OCI-LY1 (cell line): ENCODE results near the gene TLR6.

Experiments
- H2AFZ ChIP-seq: fragments of 200-600 bp; sonication (generic), shearing (Covaris generic); 2 replicates; pipeline ENCODE4 v1.6.0; 2014; ENCODE audit warnings: antibody characterized with exemption, mild to moderate bottlenecking, low read length
- H3F3A ChIP-seq: fragments of 200-600 bp; sonication (generic), shearing (Covaris generic); 2 replicates; pipeline ENCODE4 v1.6.0; 2014; ENCODE audit warnings: mild to moderate bottlenecking, antibody characterized with exemption, low read length, moderate library complexity; ENCODE audit not compliant: insufficient read depth
- H3K27ac ChIP-seq: fragments of 200-600 bp; sonication (generic); 2 replicates; pipeline ENCODE4 v1.5.1; 2014; ENCODE audit warnings: low read length, mixed run types, mild to moderate bottlenecking, low read depth; ENCODE audit not compliant: poor library complexity, severe bottlenecking
- H3K27me3 ChIP-seq: fragments of 200-600 bp; sonication (generic); 2 replicates; pipeline ENCODE4 v1.6.0; 2014; ENCODE audit warnings: antibody characterized with exemption, mild to moderate bottlenecking, low read length, moderate library complexity; ENCODE audit not compliant: insufficient read depth
- H3K36me3 ChIP-seq: fragments of 200-600 bp; sonication (generic); 2 replicates; pipeline ENCODE4 v1.6.1; 2014; ENCODE audit warnings: mild to moderate bottlenecking, antibody characterized with exemption, low read length, moderate library complexity, mixed read lengths; ENCODE audit not compliant: insufficient read depth
- H3K4me1 ChIP-seq: fragments of 200-600 bp; sonication (generic); 2 replicates; pipeline ENCODE4 v1.5.1; 2014; ENCODE audit warnings: mild to moderate bottlenecking, low read length, moderate library complexity; ENCODE audit not compliant: insufficient read depth, severe bottlenecking
- H3K4me2 ChIP-seq: fragments of 200-600 bp; sonication (generic), shearing (Covaris generic); 2 replicates; pipeline ENCODE4 v1.6.1; 2014; ENCODE audit warnings: low read length
- H3K4me3 ChIP-seq: fragments of 200-600 bp; sonication (generic); 2 replicates; pipeline ENCODE4 v1.5.1; 2014; ENCODE audit warnings: low read length, low read depth, mild to moderate bottlenecking, mixed read lengths; ENCODE audit not compliant: poor library complexity, severe bottlenecking
- H3K79me2 ChIP-seq: fragments of 200-600 bp; shearing (Covaris generic); 2 replicates; pipeline ENCODE4 v1.6.1; 2016; ENCODE audit warnings: mixed run types, low read length, mixed read lengths; ENCODE audit not compliant: insufficient read depth
- H3K9ac ChIP-seq: fragments of 200-600 bp; sonication (generic), shearing (Covaris generic); 2 replicates; pipeline ENCODE4 v1.6.1; 2014; ENCODE audit warnings: mild to moderate bottlenecking, low read length, mixed read lengths
- H3K9me2 ChIP-seq: fragments of 200-600 bp; sonication (generic), shearing (Covaris generic); 2 replicates; pipeline ENCODE4 v1.6.1; 2014; ENCODE audit warnings: low read depth, mild to moderate bottlenecking, low read length, mixed read lengths
- H3K9me3 ChIP-seq: fragments of 200-600 bp; shearing (Covaris generic); 2 replicates; pipeline ENCODE4 v1.6.1; 2014; ENCODE audit warnings: low read length, mixed read lengths
- H4K20me1 ChIP-seq: fragments of 200-600 bp; sonication (generic), shearing (Covaris generic); 2 replicates; pipeline ENCODE4 v1.6.0; 2016; ENCODE audit warnings: mild to moderate bottlenecking, low read length; ENCODE audit not compliant: insufficient read depth
- CTCF ChIP-seq: fragments of 200-600 bp; sonication (generic), shearing (Covaris generic); IDR thresholded peaks from 2 replicates; pipeline ENCODE4 v1.5.1; 2017; ENCODE audit warnings: mild to moderate bottlenecking, antibody characterized with exemption, low read length, moderate library complexity, mixed read lengths
- EZH2 ChIP-seq: fragments of 200-600 bp; sonication (generic), shearing (Covaris generic); IDR thresholded peaks from 2 replicates; pipeline ENCODE4 v1.8.0; 2017; ENCODE audit warnings: borderline replicate concordance, mixed run types, mild to moderate bottlenecking, antibody characterized with exemption, low read length, moderate library complexity, mixed read lengths

TLR6 gene

DNA sequence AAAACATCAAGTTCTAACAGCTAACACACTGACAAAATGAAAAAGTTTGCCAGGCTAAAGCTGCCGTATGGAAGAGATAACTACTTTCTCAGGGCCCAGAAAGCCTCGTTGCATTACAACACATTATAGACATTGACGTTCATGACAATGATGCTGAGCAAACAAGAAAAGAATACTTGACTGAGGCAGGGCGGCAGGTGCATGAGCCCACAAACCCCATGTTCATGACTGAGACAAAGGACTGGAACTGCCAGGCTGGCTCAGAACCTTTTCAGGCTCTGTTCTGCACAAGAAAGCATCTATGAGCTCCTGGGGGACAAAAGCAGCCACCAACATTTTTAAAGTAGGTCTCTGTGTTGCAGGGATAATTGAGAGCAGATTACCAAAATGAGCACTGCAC is 13.6 kb downstream of the TLR6 start:
- Histone ChIP-seq H3K27me3 (no peaks in the 10 kb centered on the region), H3K27ac (no peak overlapping the region), H3K36me3 (peaks cover 36% of the 10 kb centered on the region), H3F3A (no peaks in the 10 kb centered on the region), H4K20me1 (no peaks in the 10 kb centered on the region), H3K4me2 (no peak overlapping the region), H3K9me3 (0 out of 2 replicates have a peak, but pooled peaks cover under 1% of the 10 kb centered on the region), H3K9ac (no peak overlapping the region), H3K9me2 (no peaks in the 10 kb centered on the region), H3K79me2 (peaks cover 4% of the 10 kb centered on the region), H3K4me1 (peaks cover 5% of the 10 kb centered on the region), H3K4me3 (no peak overlapping the region), H2AFZ (no peak overlapping the region)
- no peak for TF ChIP-seq EZH2
- no peak for TF ChIP-seq CTCF

GRCh38 chr4:38837849-38838248 is 18.8 kb downstream of the TLR6 start:
- Histone ChIP-seq H3K27ac (no peak overlapping the region), H3K36me3 (peaks cover 24% of the 10 kb centered on the region), H2AFZ (no peak overlapping the region), H3K9me3 (peaks cover 21% of the 10 kb centered on the region), H3K27me3 (no peaks in the 10 kb centered on the region), H3K4me1 (no peaks in the 10 kb centered on the region), H3K4me3 (no peak overlapping the region), H4K20me1 (no peaks in the 10 kb centered on the region), H3K9ac (no peak overlapping the region), H3F3A (no peaks in the 10 kb centered on the region), H3K4me2 (no peak overlapping the region), H3K79me2 (peaks cover 42% of the 10 kb centered on the region), H3K9me2 (no peaks in the 10 kb centered on the region)
- TF ChIP-seq CTCF: no peak

GRCh38 chr4:38837334-38837733 is 19.3 kb downstream of the TLR6 start:
- TF ChIP-seq EZH2 (no peak), CTCF (no peak)
- H3K9me2 ChIP-seq: no peaks in the 10 kb centered on the region
- no peak overlapping the region for H3K4me2 ChIP-seq
- no peaks in the 10 kb centered on the region for H3K4me1 ChIP-seq
- no peaks in the 10 kb centered on the region for H4K20me1 ChIP-seq
- no peak overlapping the region for H2AFZ ChIP-seq
- H3K36me3 ChIP-seq: peaks cover 24% of the 10 kb centered on the region
- H3K4me3 ChIP-seq: no peak overlapping the region
- H3K9me3 ChIP-seq: peaks cover 21% of the 10 kb centered on the region
- no peaks in the 10 kb centered on the region for H3F3A ChIP-seq
- no peak overlapping the region for H3K9ac ChIP-seq
- no peaks in the 10 kb centered on the region for H3K27me3 ChIP-seq
- peaks cover 42% of the 10 kb centered on the region for H3K79me2 ChIP-seq
- H3K27ac ChIP-seq: no peak overlapping the region
